ENCODE measurements around the gene CCDC192. TPM values are rescaled to one million over a fixed set of nuclear protein-coding genes. Genes with fewer than 3 reads are reported as not detected.

The CCDC192 gene
- total and polyA plus RNA-seq, 2 of the 4 experiments (the other 2 are of a cell fraction), result not detected

DNA sequence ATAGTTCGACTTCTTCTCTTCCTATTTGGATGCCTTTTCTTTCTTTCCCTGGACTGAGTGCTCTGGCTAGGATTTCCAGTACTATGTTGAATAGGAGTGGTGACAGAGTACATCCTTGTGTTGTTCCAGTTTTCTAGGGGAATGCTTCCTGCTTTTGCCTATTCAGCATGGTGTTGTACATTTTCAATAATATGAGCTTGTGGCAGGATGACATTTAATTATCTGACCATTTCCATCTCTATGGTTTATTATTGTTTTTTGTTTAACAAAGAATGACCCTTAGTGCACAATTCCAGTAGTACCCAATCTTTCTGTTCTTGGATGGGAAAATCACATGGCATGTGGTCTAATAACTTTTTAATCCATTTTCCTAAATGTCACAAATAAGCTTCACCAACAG is 244.8 kb downstream of the CCDC192 start:
- no peak overlapping the region for H2AK5ac ChIP-seq (ENCODE audit: low read depth, low read length)
- no peaks in the 10 kb centered on the region for H3K79me1 ChIP-seq (ENCODE audit: low read depth in 1 of 2, low read length in 2 of 2)
- no peaks in the 10 kb centered on the region for H3K27me3 ChIP-seq (ENCODE audit: control insufficient read depth, insufficient read depth, low read length)
- DNase-seq, result no peak
- H3K18ac ChIP-seq (ENCODE audit: low read depth, low read length), result no peak overlapping the region
- H3K9me1 ChIP-seq (ENCODE audit: insufficient read depth, low read length), result peaks cover 3% of the 10 kb centered on the region; the same call in 1 of the 2 replicates
- H3K36me3 ChIP-seq (ENCODE audit: control insufficient read depth, insufficient read depth, low read length), result no peaks in the 10 kb centered on the region
- H3K9me3 ChIP-seq (ENCODE audit: control insufficient read depth, insufficient read depth, low read length), result no peaks in the 10 kb centered on the region
- H4K91ac ChIP-seq (ENCODE audit: insufficient read depth, low read depth, low read length), result no peak overlapping the region
- no peak overlapping the region for H4K5ac ChIP-seq (ENCODE audit: low read depth, low read length)
- no peaks in the 10 kb centered on the region for H4K20me1 ChIP-seq (ENCODE audit: insufficient read depth, low read length)
- no peak overlapping the region for H3K27ac ChIP-seq (ENCODE audit: insufficient read depth, low read length)
- POLR2A ChIA-PET (ENCODE audit: unreplicated experiment), result no interaction called here
- no peak overlapping the region for H3K4me3 ChIP-seq (ENCODE audit: insufficient read depth, low read depth, low read length)
- no peak for ATAC-seq (ENCODE audit: low read depth)
- H2BK15ac ChIP-seq (ENCODE audit: low read depth, low read length), result no peak overlapping the region
- in situ Hi-C loops (cut with MboI; ENCODE audit: low sequenced_read_pairs) (no loop called here), dilution Hi-C loops (cut with HindIII; ENCODE audit: low sequenced_read_pairs, unreplicated experiment) (no loop called here), intact Hi-C loops (cut with micrococcal nuclease) (no loop called here)
- H2BK120ac ChIP-seq (ENCODE audit: low read depth, low read length), result no peak overlapping the region
- H2BK20ac ChIP-seq (ENCODE audit: low read depth, low read length), result no peak overlapping the region
- H2AFZ ChIP-seq (replicated peaks; ENCODE audit: low read length, poor library complexity), result no peak overlapping the region
- no peak overlapping the region for H3K23ac ChIP-seq (ENCODE audit: low read depth, low read length)
- no peak overlapping the region for H2AK9ac ChIP-seq (replicated peaks; ENCODE audit: low read depth, low read length, poor library complexity)
- TF ChIP-seq FOS (IDR thresholded peaks at IDR 0.05; ENCODE audit: low read depth, low read length) (no peak), CEBPB (IDR thresholded peaks at IDR 0.05; ENCODE audit: low read depth, low read length) (no peak), RFX5 (IDR thresholded peaks at IDR 0.05; ENCODE audit: low read depth, low read length) (no peak), SMC3 (IDR thresholded peaks at IDR 0.05; ENCODE audit: low read depth, low read length) (no peak), ELK1 (IDR thresholded peaks at IDR 0.05; ENCODE audit: borderline replicate concordance, low read depth, low read length) (no peak), MAZ (IDR thresholded peaks at IDR 0.05; ENCODE audit: borderline replicate concordance, low read depth, low read length) (no peak), POLR2A (IDR thresholded peaks at IDR 0.05; ENCODE audit: low read depth, low read length) (no peak), MXI1 (IDR thresholded peaks at IDR 0.05; ENCODE audit: borderline replicate concordance, low read depth, low read length) (no peak), RCOR1 (IDR thresholded peaks at IDR 0.05; ENCODE audit: insufficient replicate concordance, low read length) (no peak), NFE2L2 (IDR thresholded peaks at IDR 0.05; ENCODE audit: low read depth, low read length) (no peak), CHD1 (IDR thresholded peaks at IDR 0.05; ENCODE audit: low read depth, low read length) (no peak), USF2 (IDR thresholded peaks at IDR 0.05; ENCODE audit: low read depth, low read length) (no peak), RAD21 (IDR thresholded peaks at IDR 0.05; ENCODE audit: low read length) (no peak), BHLHE40 (IDR thresholded peaks at IDR 0.05; ENCODE audit: low read depth, low read length) (no peak), MAFK (IDR thresholded peaks at IDR 0.05; ENCODE audit: low read depth, low read length) (no peak)
- TF ChIP-seq, protein P1, sequence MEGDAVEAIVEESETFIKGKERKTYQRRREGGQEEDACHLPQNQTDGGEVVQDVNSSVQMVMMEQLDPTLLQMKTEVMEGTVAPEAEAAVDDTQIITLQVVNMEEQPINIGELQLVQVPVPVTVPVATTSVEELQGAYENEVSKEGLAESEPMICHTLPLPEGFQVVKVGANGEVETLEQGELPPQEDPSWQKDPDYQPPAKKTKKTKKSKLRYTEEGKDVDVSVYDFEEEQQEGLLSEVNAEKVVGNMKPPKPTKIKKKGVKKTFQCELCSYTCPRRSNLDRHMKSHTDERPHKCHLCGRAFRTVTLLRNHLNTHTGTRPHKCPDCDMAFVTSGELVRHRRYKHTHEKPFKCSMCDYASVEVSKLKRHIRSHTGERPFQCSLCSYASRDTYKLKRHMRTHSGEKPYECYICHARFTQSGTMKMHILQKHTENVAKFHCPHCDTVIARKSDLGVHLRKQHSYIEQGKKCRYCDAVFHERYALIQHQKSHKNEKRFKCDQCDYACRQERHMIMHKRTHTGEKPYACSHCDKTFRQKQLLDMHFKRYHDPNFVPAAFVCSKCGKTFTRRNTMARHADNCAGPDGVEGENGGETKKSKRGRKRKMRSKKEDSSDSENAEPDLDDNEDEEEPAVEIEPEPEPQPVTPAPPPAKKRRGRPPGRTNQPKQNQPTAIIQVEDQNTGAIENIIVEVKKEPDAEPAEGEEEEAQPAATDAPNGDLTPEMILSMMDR (conservative IDR thresholded peaks at IDR 0.05; ENCODE audit: low read depth, low read length), result no peak
- no peak overlapping the region for H3K9ac ChIP-seq (ENCODE audit: low read depth, low read length)
- no peaks in the 10 kb centered on the region for H3K4me1 ChIP-seq (ENCODE audit: control insufficient read depth, insufficient read depth, low read length)
- no peak overlapping the region for H3K56ac ChIP-seq (ENCODE audit: extremely low read depth, insufficient read depth, low read length)
- CTCF ChIA-PET, result interaction anchor here (0.8 to 1.0 kb wide), 2 partner anchors 11 to 40 kb away, joined by 4 read pairs; no protein-coding TSS in a partner anchor
- H4K8ac ChIP-seq (ENCODE audit: low read depth in 2 of 2, low read length in 2 of 2), result no peak overlapping the region
- no TSS peak for BruUV-seq (replicated peaks)
- WGBS, 2 experiments (ENCODE audit: extremely low coverage in 2 of 2, insufficient read length in 1 of 2), result no CpG with 5 or more reads among the region's 1 CpG
- no peak overlapping the region for H2BK5ac ChIP-seq (ENCODE audit: low read depth, low read length, poor library complexity, severe bottlenecking)
- H3K4me2 ChIP-seq (ENCODE audit: low read depth, low read length), result no peak overlapping the region
- H3K14ac ChIP-seq (replicated peaks; ENCODE audit: low read depth, low read length), result no peak overlapping the region
- no peak overlapping the region for H3K4ac ChIP-seq (ENCODE audit: low read depth, low read length)

All from IMR-90 (cell line).